ENCODE measurements around the gene TMEM132D. TPM values are rescaled to one million over a fixed set of nuclear protein-coding genes. Genes with fewer than 3 reads are reported as not detected.

The TMEM132D gene
- total RNA-seq, 2 experiments from 2014 or later = not detected

- Mint-ChIP-seq H3K36me3 (ENCODE audit: low read depth) (no peaks in the 10 kb centered on the region), H3K9me3 (peaks cover 17% of the 10 kb centered on the region), H3K4me1 (no peaks in the 10 kb centered on the region), H3K27me3 (no peaks in the 10 kb centered on the region), H3K4me3 (no peak overlapping the region), H3K27ac (no peak overlapping the region)
- CTCF ChIA-PET = no interaction called here
- no peak for DNase-seq
- POLR2A ChIA-PET = no interaction called here
Observed at GRCh38 chr12:129304529-129304928, 599.3 kb downstream of the TMEM132D start.

GRCh38 chr12:129300011-129300410 is 603.8 kb downstream of the TMEM132D start:
- H3K27me3 Mint-ChIP-seq = no peaks in the 10 kb centered on the region
- POLR2A ChIA-PET = no interaction called here
- H3K9me3 Mint-ChIP-seq = peaks cover 17% of the 10 kb centered on the region
- no peak overlapping the region for H3K4me3 Mint-ChIP-seq
- CTCF ChIA-PET = no interaction called here
- no peak for DNase-seq
- no peak overlapping the region for H3K27ac Mint-ChIP-seq
- H3K36me3 Mint-ChIP-seq (ENCODE audit: low read depth) = no peaks in the 10 kb centered on the region
- H3K4me1 Mint-ChIP-seq = no peaks in the 10 kb centered on the region

- no peak for DNase-seq
- Mint-ChIP-seq H3K27me3 (no peaks in the 10 kb centered on the region), H3K36me3 (ENCODE audit: low read depth) (no peaks in the 10 kb centered on the region), H3K27ac (no peak overlapping the region), H3K9me3 (peaks cover 12% of the 10 kb centered on the region), H3K4me3 (no peak overlapping the region), H3K4me1 (no peaks in the 10 kb centered on the region)
- POLR2A ChIA-PET = no interaction called here
- CTCF ChIA-PET = interaction anchor here (0.7 kb wide), 1 partner anchor 82 kb away, joined by 3 read pairs; no protein-coding TSS in a partner anchor
Observed at GRCh38 chr12:129298921-129299320, 604.9 kb downstream of the TMEM132D start.

- CTCF ChIA-PET = interaction anchor here (0.5 kb wide), 1 partner anchor 51 kb away, joined by 3 read pairs; no protein-coding TSS in a partner anchor
- no peak overlapping the region for H3K4me3 Mint-ChIP-seq
- no peaks in the 10 kb centered on the region for H3K4me1 Mint-ChIP-seq
- H3K27me3 Mint-ChIP-seq = no peaks in the 10 kb centered on the region
- POLR2A ChIA-PET = interaction anchor here (0.6 kb wide), 1 partner anchor 12 kb away, joined by 3 read pairs; no protein-coding TSS in a partner anchor
- H3K9me3 Mint-ChIP-seq = peaks cover 9% of the 10 kb centered on the region
- H3K27ac Mint-ChIP-seq = no peak overlapping the region
- no peak for DNase-seq
- H3K36me3 Mint-ChIP-seq (ENCODE audit: low read depth) = no peaks in the 10 kb centered on the region
Observed at GRCh38 chr12:129296671-129297070, 607.2 kb downstream of the TMEM132D start.

- no peaks in the 10 kb centered on the region for H3K36me3 Mint-ChIP-seq (ENCODE audit: low read depth)
- POLR2A ChIA-PET = no interaction called here
- peaks cover 2% of the 10 kb centered on the region for H3K9me3 Mint-ChIP-seq
- no peak for DNase-seq
- no peaks in the 10 kb centered on the region for H3K27me3 Mint-ChIP-seq
- CTCF ChIA-PET = no interaction called here
- H3K4me1 Mint-ChIP-seq = no peaks in the 10 kb centered on the region
- no peak overlapping the region for H3K4me3 Mint-ChIP-seq
- H3K27ac Mint-ChIP-seq = no peak overlapping the region
Observed at GRCh38 chr12:129294868-129295267, 609.0 kb downstream of the TMEM132D start.

GRCh38 chr12:129279771-129280170 is 624.1 kb downstream of the TMEM132D start:
- DNase-seq = no peak
- no peak overlapping the region for H3K4me3 Mint-ChIP-seq
- no peaks in the 10 kb centered on the region for H3K4me1 Mint-ChIP-seq
- ChIA-PET POLR2A (no interaction called here), CTCF (no interaction called here)
- no peaks in the 10 kb centered on the region for H3K27me3 Mint-ChIP-seq
- H3K9me3 Mint-ChIP-seq = peaks cover 8% of the 10 kb centered on the region
- H3K36me3 Mint-ChIP-seq (ENCODE audit: low read depth) = no peaks in the 10 kb centered on the region
- no peak overlapping the region for H3K27ac Mint-ChIP-seq

GRCh38 chr12:129276361-129277060 is 627.3 kb downstream of the TMEM132D start:
- peaks cover 2% of the 10 kb centered on the region for H3K9me3 Mint-ChIP-seq
- no peak for DNase-seq
- H3K4me1 Mint-ChIP-seq = no peaks in the 10 kb centered on the region
- H3K27me3 Mint-ChIP-seq = no peaks in the 10 kb centered on the region
- no peak overlapping the region for H3K4me3 Mint-ChIP-seq
- H3K27ac Mint-ChIP-seq = no peak overlapping the region
- ChIA-PET POLR2A (no interaction called here), CTCF (no interaction called here)
- no peaks in the 10 kb centered on the region for H3K36me3 Mint-ChIP-seq (ENCODE audit: low read depth)

- no peaks in the 10 kb centered on the region for H3K27me3 Mint-ChIP-seq
- H3K9me3 Mint-ChIP-seq = peaks cover 15% of the 10 kb centered on the region
- ChIA-PET POLR2A (no interaction called here), CTCF (no interaction called here)
- H3K4me3 Mint-ChIP-seq = no peak overlapping the region
- H3K27ac Mint-ChIP-seq = no peak overlapping the region
- no peaks in the 10 kb centered on the region for H3K36me3 Mint-ChIP-seq (ENCODE audit: low read depth)
- H3K4me1 Mint-ChIP-seq = no peaks in the 10 kb centered on the region
- DNase-seq = no peak
Observed at GRCh38 chr12:129269756-129270495, 633.9 kb downstream of the TMEM132D start.

GRCh38 chr12:129258781-129259318 is 645.0 kb downstream of the TMEM132D start:
- peaks cover 25% of the 10 kb centered on the region for H3K9me3 Mint-ChIP-seq
- POLR2A ChIA-PET = no interaction called here
- H3K4me1 Mint-ChIP-seq = no peaks in the 10 kb centered on the region
- no peak overlapping the region for H3K4me3 Mint-ChIP-seq
- CTCF ChIA-PET = interaction anchor here (0.5 kb wide), 1 partner anchor 288 kb away, joined by 3 read pairs; no protein-coding TSS in a partner anchor
- no peaks in the 10 kb centered on the region for H3K27me3 Mint-ChIP-seq
- no peak for DNase-seq
- H3K36me3 Mint-ChIP-seq (ENCODE audit: low read depth) = no peaks in the 10 kb centered on the region
- no peak overlapping the region for H3K27ac Mint-ChIP-seq

GRCh38 chr12:129257524-129257923 is 646.3 kb downstream of the TMEM132D start:
- ChIA-PET POLR2A (no interaction called here), CTCF (no interaction called here)
- Mint-ChIP-seq H3K36me3 (ENCODE audit: low read depth) (no peaks in the 10 kb centered on the region), H3K9me3 (peaks cover 18% of the 10 kb centered on the region), H3K27me3 (no peaks in the 10 kb centered on the region), H3K4me1 (no peaks in the 10 kb centered on the region), H3K4me3 (no peak overlapping the region), H3K27ac (no peak overlapping the region)
- DNase-seq = no peak

- Mint-ChIP-seq H3K9me3 (peaks cover 8% of the 10 kb centered on the region), H3K4me1 (no peaks in the 10 kb centered on the region), H3K27ac (no peak overlapping the region), H3K4me3 (no peak overlapping the region), H3K27me3 (no peaks in the 10 kb centered on the region), H3K36me3 (ENCODE audit: low read depth) (no peaks in the 10 kb centered on the region)
- POLR2A ChIA-PET = no interaction called here
- DNase-seq = no peak
- CTCF ChIA-PET = no interaction called here
Observed at GRCh38 chr12:129246630-129247029, 657.2 kb downstream of the TMEM132D start.

GRCh38 chr12:129245769-129246168 is 658.1 kb downstream of the TMEM132D start:
- Mint-ChIP-seq H3K4me3 (no peak overlapping the region), H3K9me3 (peaks cover 8% of the 10 kb centered on the region), H3K27ac (no peak overlapping the region), H3K27me3 (no peaks in the 10 kb centered on the region), H3K36me3 (ENCODE audit: low read depth) (no peaks in the 10 kb centered on the region), H3K4me1 (no peaks in the 10 kb centered on the region)
- ChIA-PET POLR2A (no interaction called here), CTCF (interaction anchor here (0.7 kb wide), 1 partner anchor 51 kb away, joined by 3 read pairs; no protein-coding TSS in a partner anchor)
- no peak for DNase-seq

- no peaks in the 10 kb centered on the region for H3K36me3 Mint-ChIP-seq (ENCODE audit: low read depth)
- CTCF ChIA-PET = no interaction called here
- POLR2A ChIA-PET = no interaction called here
- no peak for DNase-seq
- no peaks in the 10 kb centered on the region for H3K4me1 Mint-ChIP-seq
- H3K4me3 Mint-ChIP-seq = no peak overlapping the region
- H3K27ac Mint-ChIP-seq = no peak overlapping the region
- no peaks in the 10 kb centered on the region for H3K27me3 Mint-ChIP-seq
- H3K9me3 Mint-ChIP-seq = peaks cover 4% of the 10 kb centered on the region
Observed at GRCh38 chr12:129241852-129242251, 662.0 kb downstream of the TMEM132D start.

Data from activated CD4-positive, alpha-beta T cell treated with anti-CD3 and anti-CD28 coated beads, Interleukin-2, amount 10 ng/mL, durations not matched to agents 7 days and 5 days (primary cell).